Right kidney (tissue), 1 donor: ENCODE data around the gene MYO1F.
"Not testable (repeated sequence)": the region's sequence is repeated elsewhere in the genome, so short reads cannot be mapped to it uniquely, and the experiment has no call there.

Experiments
- DNase-seq: peaks from one replicate; pipeline ENCODE4 v3.0.0-alpha.2; 2016

MYO1F gene

DNA sequence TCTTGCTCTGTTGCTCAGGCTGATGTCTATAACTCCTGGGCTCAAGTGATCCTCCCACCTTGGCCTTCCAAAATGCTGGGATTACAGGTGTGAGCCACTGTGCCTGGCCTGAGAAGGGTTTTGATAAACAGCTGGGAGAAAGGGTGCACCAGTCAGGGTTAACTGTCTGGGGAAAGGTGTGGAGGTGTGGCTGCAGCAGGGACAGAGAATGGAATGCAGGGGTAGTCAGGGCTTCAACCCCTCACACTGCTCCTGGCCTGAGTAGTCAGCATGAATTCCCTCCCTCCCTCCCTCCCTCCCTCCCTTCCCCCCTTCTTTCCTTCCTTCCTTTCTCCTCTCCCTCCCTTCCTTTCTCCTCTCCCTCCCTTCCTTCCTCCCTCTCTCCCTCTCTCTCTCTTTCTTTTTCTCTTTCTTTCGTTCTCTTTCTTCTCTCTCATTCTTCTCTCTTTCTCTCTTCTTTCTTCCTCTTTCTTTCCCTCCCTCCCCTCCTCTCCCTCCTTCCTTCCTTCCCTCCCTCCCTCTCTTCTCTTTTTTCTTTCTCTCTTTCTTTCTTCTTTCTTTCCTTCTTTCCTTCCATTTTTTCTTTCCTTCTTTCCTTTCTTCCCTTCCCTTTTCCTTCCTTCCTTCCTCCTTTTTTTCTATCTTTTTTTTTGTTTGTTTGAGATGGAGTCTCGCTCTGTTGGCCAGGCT is 16.0 kb downstream of the MYO1F start:
- DNase-seq, result no peak

DNA sequence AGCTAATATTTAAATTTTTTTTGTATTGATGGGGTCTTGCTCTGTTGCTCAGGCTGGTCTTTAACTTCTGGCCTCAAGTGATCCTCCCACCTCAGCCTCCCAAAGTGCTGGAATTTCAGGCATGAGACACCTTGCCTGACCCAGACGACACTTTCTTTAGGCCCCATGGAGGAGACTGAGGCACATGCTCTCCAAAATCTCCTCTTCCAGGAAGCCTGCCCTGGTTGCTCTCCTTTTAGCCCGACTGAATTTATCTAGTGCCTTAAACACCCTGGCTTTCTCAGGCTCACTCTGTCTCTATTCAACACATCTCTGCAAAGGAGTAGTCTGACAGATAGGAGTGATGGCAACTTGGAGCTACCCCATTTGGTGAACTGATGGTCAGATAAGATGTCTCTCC is 18.9 kb downstream of the MYO1F start:
- no peak for DNase-seq

DNA sequence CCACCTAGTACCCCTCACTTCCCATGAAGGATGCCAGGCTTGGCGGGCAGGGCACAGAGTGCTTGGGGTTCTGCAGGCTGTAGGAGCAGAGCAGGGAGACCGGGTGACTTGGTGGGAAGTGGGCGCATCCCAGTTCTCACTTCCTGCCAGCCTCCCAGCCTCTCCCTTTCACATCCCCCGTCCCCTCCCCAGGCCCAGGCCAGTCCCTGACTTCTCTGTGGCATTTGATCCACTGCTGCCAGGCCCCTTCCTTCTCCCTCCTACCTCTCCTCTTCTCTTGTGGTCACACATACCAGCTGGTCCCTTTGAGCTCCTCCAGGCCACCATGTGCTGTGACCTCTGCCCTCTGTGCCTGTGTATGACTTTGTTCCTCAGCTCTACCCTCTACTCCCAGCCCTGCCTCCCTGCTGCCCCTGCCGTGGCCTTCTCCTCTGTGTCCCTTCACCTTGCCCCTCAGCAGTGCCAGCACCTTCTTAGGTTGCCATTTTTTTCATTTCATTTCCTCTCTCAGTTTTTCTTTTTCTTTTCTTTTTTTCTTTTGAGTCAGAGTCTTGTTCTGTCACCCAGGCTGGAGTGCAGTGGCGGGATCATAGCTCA is 19.5 kb downstream of the MYO1F start:
- DNase-seq, result no peak

DNA sequence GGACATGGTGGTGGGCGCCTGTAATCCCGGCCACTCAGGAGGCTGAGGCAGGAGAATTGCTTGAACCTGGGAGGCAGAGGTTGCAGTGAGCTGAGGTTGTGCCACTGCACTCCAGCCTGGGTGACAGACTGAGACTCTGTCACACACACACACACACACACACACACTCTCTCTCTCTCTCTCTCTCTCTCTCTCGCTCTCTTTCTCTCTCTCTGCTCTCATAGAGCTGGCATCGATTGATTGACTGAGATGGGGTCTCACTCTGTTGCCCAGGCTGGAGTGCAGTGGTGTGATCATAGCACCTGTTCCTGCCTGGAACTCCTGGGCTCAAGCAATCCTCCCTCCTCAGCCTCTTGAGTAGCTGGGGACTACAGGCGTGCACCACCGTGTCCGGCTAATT is 23.5 kb downstream of the MYO1F start:
- DNase-seq, result not testable (repeated sequence)

DNA sequence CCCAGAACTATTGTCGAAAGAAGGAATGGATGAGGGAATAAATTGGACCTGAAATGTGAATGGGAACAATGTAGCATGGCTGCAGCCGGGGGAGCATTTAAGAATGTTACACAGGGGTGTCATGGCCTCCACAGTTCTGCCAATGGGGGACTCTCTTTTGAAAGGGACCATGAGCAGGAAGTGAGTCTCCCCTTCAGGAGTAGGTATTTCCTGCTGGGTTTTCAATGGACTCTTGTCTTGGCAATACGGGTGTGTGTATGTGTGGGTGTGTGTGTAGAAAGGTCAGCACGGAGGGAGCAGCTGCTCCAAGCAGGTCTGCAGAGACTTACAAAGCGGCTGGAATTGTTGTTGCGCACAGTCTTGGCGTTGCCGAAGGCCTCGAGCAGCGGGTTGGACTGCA is 24.4 kb downstream of the MYO1F start:
- DNase-seq, result no peak

DNA sequence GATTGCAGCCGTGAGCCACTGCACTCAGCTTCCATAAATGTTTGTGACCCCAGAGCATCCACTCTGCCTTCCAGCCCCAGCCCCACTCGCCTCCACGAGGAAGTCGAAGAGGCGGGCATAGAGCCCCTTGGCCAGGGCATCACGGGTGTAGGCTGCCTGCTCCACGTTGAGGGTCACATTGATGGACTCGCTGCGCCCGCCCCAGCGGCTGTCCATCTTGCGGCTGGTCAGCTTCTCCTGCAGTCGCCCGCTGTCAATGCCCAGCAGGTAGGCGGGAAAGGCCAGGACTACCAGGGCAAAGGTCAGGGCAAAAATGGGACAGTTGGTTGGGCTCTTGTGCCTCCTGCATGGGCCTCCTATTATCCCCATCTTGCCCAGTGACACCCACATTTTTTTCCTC is 27.2 kb downstream of the MYO1F start:
- no peak for DNase-seq

DNA sequence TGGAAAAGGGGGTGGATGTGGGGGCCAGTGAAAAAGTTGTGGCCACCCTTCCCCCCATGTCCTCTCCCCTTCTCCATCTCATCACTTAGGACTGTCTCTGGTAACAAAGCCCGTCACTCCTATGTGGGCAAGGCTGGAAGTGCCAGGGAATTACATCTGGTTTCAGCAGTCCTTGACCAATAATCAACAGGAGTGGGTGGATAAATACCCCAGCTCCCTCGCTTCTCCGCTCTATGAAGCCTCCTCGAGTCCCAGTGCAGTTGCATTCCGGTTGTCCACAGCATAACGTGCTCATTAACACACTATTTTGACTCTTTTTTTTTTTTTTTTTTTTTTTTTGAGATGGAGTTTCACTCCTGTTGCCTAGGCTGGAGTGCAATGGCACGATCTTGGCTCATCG is 31.5 kb downstream of the MYO1F start:
- no peak for DNase-seq

DNA sequence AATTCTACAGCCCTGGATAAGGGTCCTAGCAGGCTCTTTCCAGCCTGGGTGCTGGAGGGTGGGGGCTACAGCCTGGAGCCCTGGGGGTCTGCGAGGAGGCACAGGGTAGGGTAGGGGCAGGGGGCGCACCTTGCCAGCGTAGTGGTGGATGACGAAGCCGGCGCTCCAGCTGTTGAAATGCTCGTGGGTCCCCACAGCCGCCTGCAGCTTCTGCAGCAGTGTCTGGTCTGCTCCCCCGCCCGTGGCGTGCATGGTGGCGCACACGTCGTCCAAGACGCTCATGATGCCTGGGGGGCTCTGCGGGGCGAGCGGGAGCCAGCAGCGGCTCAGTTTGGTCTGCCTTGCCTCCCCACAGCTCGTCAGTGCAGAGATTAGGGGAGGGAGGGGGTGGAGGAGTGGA is 33.1 kb downstream of the MYO1F start:
- no peak for DNase-seq

DNA sequence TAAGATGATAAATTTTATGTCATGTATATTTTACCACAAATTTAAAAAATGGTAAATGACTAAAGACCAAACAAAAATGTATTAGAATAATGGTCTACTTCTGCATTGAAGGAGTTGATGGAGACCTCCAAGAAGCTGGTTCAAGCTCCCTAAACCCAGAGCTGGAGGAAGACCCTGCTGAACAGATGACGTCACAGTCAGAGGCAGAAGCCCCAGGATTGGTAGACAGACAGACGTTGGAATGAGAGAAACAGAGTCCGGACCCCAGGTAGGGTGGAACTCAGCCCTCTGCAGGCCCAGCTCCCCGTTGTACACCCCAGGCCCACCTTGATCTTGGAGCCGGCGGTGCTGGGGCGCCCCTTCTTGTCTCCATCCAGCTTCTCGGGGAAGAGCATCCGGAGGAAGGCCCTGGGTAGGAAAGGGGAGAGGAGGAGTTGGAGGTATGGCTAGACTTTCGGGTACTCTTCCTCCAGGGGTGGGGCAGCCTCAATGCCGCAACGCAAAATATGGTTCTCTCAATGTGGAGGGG is 37.6 kb downstream of the MYO1F start:
- no peak for DNase-seq

DNA sequence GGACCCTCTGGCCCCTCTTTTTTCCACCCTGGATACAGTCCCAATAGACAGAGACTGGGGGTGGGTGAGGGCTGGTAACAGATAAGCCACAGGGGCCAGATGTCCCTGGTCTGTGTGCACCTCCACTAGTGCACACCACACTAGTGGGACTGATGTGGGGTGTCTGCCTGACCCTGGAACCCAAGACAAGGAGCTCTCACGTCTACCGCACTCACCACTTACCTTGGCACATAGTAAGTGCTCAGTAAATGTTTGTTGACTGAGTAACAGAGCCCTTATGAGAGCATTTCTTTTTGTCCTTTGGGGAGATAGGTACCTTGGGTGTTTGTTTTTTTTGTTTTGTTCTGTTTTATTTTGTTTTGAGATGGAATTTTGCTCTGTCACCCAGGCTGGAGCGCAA is 40.1 kb downstream of the MYO1F start:
- DNase-seq, result no peak

DNA sequence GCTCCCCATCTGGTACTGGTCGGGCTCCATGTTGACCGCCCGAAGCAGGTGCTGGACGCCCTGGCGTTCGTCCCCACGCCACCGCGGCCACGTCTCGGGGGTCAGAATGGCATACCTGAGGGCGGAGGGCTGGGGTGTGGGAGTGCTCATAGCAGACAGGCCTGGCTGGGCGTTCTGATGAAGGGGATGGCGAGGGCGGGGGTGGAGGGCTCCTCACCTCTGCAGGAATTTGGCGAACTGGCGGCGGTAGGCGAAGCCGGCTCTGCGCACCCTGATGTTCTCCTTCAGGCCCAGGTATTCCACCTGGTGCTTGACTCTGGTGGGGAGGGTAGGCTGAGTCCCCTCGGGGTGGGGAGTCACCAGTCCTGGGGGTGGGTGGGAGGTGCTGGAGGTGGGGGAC is 41.0 kb downstream of the MYO1F start:
- DNase-seq, result no peak

DNA sequence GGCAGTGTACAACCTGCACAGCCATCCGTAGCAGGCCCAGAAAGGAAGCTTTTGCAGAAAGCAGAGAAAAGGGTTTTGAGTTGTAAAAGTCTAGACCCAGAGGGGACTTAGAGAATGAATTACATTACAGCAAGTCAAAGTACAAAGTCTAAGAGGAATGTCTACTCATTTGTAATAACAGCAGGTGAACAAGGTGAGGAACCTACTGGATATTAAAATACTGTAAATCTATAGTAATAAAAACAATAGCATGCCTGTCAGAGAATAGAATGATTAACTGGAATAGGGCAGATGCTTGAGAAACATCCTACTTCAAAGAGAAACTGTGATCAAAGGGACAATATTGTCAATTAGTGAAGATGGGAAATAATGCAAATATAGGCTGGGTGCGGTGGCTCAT is 45.0 kb downstream of the MYO1F start:
- no peak for DNase-seq

DNA sequence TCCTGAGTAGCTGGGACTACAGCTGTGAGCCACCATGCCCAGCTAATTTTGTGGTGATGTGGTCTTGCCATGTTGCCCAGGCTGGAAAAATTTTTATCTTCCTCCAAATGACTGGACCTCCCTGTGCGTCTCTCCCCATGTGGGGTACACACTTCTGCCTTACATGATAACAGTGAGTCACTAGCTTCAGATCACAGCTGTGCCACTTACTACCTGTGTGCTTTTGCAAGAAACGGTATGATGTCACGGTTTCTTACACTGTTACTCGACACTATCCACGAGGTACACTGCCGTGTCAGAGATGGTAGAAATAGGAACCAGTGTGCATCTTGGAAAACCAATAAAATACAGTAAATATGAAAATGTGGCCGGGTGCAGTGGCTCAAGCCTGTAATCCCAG is 45.8 kb downstream of the MYO1F start:
- no peak for DNase-seq

DNA sequence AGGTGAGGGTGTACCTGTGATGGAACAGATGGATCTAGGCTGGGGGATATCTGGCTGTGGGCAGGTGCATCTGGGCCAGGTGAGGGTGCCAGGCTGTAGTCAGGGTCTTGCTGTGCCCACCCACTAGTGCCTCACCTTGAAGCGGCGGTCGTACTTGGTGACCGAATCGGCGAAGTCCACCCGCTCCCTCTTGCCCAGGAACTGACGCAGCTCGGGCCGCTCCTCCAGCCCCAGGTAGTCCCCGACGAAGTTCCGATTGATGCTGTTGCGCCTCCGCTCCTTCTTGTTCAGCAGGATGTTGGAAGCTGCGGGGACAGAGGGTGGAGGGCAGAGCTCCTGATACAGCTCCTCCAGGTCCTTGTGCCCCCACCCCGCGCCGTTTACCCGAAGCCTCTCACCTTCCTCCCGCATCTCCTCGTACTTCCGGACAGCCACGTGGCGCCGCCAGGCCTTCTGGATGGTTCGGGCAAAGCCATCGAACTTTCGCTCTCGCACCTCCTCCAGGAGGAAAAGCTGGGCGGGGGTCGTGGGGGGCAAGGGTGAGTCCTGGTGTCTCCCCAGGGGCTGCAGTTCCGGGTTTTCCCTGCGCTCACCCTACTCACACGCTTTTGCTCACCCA is 47.1 kb downstream of the MYO1F start:
- DNase-seq, result no peak

DNA sequence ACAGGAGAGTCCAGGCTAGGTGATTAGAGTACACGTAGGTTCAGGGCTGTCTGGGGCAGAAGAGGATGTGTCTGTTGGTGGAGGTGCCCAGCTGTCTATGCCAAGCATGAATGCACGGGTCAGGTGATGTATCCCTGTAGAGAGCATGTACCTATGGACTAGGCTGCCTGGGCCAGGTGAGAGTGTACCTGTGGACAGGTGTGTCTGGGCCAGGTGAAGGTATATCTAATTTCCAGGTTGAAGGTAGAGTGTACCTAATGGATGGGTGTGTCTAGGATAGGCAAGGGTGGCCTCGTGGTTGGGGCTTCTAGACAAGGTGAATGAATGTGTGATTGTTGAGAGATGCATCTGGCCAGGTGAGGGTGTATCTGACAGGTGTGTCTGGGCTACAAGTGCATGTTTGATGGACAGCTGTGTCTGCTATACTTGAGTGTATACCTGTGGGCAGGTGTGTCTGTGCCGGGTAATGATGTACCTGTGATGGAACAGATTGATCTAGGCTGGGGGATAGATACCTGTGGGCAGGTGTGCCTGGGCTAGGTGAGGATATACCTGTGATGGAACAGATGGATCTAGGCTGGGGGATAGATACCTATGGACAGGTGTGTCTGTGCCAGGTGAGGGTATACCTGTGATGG is 47.8 kb downstream of the MYO1F start:
- no peak for DNase-seq

DNA sequence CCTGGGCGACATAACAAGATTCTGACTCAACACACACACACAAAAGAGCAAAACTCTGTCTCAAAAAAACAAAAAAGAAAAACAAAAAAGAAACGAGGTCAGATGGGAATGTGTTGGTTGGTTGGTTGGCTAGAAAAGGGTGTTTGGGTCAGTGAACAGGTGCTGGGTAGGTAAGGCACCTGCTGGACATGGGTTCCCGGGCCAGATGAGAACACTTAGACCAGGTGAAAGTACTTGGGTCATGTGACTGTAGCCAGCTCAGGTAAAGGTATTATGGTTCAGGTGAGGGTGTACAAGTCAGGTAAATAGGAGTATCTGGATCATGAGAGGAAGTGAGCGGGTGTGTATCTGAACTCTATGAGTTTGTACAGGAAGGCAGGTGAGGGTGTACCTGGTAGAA is 48.7 kb downstream of the MYO1F start:
- no peak for DNase-seq

DNA sequence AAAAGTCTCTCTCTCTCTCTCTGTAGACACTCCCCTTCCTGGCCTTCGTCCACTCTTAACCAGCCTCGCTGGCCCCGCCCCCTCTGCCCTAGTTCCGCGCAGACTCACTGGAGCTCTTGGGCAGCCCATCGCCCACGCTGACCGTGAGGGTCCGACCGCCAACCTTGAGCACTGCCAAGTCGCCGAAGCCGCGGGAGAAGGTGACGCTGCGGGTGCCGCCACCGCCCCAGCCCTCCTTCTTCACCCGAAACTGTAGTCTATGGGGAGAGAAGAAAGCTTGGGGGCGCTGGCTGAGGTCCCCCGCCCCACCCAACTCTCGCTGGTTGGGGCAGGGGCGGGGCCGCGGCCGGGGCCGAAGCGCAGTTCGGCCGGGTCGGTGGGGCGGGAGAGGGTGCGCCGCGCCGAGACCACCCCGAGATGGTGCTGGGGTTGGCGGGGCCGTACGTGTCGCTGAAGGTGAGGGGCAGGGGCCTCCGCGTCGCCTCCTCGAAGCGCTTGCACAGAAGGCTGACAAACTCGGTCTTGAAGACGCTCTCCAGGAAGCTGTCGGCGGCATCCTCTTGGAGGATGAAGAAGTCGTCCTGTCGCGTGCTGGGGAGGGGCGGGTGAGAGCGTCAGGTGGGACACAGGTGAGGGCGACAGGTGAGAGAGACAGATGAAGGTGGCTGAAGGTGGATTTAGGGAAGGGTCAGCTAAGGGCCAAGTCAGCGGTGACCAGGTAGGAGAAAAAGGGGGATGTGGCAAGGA is 50.7 kb downstream of the MYO1F start:
- peak; percentile 91 for DNase-seq

DNA sequence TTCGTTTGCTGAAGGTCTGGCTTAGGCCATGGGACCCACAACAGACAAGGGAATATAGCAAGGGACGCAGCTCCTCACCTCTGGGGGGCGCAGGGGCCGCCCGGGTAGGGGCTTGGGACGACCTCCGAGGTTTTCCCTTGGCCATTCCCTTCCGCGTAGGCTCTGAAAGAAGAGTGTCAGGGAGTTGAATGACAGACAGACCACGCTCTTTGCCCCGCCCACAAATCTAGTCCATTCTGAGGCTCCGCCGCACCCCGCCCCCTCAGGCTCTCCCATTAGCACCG is 51.9 kb downstream of the MYO1F start:
- no peak for DNase-seq

DNA sequence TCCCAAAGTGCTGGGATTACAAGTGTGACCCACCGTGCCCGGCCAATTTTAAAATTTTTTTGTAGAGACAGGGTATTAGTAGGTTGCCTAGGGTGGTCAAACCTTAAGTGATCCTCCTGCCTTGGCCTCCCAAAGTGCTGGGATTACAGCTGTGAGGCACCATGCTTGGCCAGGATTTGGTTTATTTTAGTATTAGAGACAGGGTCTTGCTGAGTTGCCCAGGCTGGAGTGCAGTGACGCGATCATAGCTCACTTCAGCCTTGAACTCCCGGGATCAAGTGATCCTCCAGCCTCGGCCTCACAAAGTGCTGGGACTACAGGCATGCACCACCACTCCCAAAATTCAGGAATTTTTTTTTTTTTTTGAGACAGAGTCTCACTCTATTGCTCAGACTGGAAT is 57.9 kb downstream of the MYO1F start:
- DNase-seq, result no peak

DNA sequence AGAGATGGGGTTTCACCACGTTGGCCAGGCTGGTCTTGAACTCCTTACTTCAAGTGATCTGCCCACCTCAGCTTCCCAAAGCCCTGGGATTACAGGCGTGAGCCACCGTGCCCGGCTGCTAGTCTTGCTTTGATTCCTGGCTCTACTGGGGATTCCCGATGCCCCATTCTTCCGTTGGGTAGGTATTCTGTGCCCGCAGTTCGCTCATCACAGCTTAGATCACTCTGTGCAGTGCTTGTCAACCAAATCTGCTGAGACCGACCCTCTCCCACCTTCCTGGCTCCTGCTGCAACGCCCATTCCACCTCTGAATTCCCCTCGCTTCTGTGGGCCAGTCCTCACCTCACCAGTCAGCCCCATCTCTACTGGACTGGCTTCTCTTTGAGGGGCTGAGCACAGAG is 58.7 kb downstream of the MYO1F start:
- no peak for DNase-seq

DNA sequence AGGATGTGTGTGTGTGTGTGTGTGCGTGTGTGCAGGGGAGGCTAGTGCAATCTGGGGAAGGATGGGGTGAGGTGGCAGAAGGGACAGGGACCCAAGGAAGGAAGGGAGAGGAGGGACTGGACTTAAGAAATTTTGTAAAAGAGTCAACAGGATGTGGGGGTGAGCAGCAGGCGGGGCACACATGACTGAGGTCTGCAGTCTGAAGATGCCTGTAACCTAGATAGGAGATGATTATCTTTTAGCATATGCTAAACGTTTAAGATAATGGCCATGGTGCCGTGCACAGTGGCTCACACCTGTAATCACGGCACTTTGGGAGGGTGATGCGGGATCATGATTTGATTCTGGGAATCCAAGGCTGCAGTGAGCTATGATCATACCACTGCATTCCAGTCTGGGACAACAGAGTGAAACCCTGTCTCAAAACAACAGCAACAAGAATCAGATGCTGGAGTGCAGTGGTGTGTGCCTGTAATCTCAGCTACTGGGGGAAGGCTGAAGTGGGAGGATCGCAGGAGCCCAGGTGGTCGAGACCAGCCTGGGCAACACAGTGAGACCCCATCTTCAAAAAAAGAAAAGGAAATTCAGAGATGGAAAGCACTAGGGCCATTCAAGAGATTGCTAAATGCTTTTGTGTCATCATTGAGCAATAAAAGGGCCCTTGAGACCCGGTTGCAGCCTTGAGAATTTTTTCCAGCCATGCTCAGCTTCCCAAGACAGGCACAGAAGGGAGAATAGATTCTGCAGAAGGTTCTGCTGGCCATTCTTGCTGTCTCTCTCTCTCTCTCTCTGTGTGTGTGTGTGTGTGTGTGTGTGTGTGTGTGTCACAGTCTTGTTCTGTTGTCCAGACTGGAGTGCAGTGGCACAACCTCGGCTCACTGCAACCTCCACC is 59.4 kb downstream of the MYO1F start:
- no peak for DNase-seq

DNA sequence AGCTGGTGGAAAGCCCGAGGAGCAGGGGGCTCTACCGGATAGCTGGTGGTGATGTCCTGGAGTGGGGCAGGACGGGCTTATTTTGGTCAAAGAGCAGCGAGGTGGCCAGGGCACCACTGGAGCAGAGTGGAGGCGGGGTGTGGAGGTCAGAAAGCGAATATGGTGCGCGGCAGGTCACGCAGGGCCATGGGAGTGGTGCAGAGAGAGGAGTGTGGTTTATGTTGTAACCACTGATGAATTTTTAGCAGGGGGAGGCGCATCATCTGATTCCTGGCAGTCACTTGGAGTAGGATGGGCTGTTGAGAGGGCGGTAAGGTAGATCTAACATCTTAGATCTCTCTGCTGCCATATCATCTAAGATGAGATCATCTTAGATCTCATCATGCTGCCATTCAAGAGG is 61.9 kb downstream of the MYO1F start:
- no peak for DNase-seq
